ENCODE measurements around the gene CLDND2.

The CLDND2 gene

GRCh38 chr19:51341976-51342580 lies 26.7 kb downstream of the CLDND2 start, which contains the start of gene VSIG10L:
VSIG10L (minus strand) TSS chr19:51342139; CDS start chr19:51342124, 15 bp downstream.
- peak within 1 kb of the TSS; percentile 81 for H3K9ac ChIP-seq (ENCODE audit: insufficient read length, low read depth)
- no peak for TF ChIP-seq YY1 (IDR thresholded peaks at IDR 0.05; ENCODE audit: insufficient read depth, insufficient read length)
- no peak for TF ChIP-seq ZNF274 (IDR thresholded peaks at IDR 0.05; ENCODE audit: low read depth, low read length)
- no peak for TF ChIP-seq SUZ12 (IDR thresholded peaks at IDR 0.05; ENCODE audit: extremely low read depth, insufficient read depth, insufficient read length)
- H3K36me3 ChIP-seq (ENCODE audit: insufficient read depth, insufficient read length, low read length), result peaks cover 14% of the 10 kb centered on the region
- H3K9me3 ChIP-seq (ENCODE audit: insufficient read depth, low read length), result no peaks in the 10 kb centered on the region
- H3K4me1 ChIP-seq (ENCODE audit: insufficient read depth, insufficient read length), result peaks cover 10% of the 10 kb centered on the region
- no peak for DNase-seq (ENCODE audit: low read depth, low spot score)
- H3K4me3 ChIP-seq (ENCODE audit: insufficient read length, low read depth), result peak within 1 kb of the TSS; percentile 50
- H3K27me3 ChIP-seq (ENCODE audit: insufficient read depth, insufficient read length), result peaks cover 5% of the 10 kb centered on the region

- no peak for DNase-seq (ENCODE audit: low read depth, low spot score)
- H3K4me1 ChIP-seq (ENCODE audit: insufficient read depth, insufficient read length), result peaks cover 10% of the 10 kb centered on the region
- H3K4me3 ChIP-seq (ENCODE audit: insufficient read length, low read depth), result peak overlapping the region; percentile 50
- H3K27me3 ChIP-seq (ENCODE audit: insufficient read depth, insufficient read length), result peaks cover 5% of the 10 kb centered on the region
- peak overlapping the region; percentile 81 for H3K9ac ChIP-seq (ENCODE audit: insufficient read length, low read depth)
- H3K9me3 ChIP-seq (ENCODE audit: insufficient read depth, low read length), result no peaks in the 10 kb centered on the region
- H3K36me3 ChIP-seq (ENCODE audit: insufficient read depth, insufficient read length, low read length), result peaks cover 13% of the 10 kb centered on the region
- no peak for TF ChIP-seq SUZ12 (IDR thresholded peaks at IDR 0.05; ENCODE audit: extremely low read depth, insufficient read depth, insufficient read length)
- no peak for TF ChIP-seq ZNF274 (IDR thresholded peaks at IDR 0.05; ENCODE audit: low read depth, low read length)
These were observed 27.7 kb downstream of the CLDND2 start for GRCh38 chr19:51341066-51341465.

- peaks cover 8% of the 10 kb centered on the region for H3K36me3 ChIP-seq (ENCODE audit: insufficient read depth, insufficient read length, low read length)
- H3K4me3 ChIP-seq (ENCODE audit: insufficient read length, low read depth), result peak overlapping the region; percentile 61
- H3K9me3 ChIP-seq (ENCODE audit: insufficient read depth, low read length), result no peaks in the 10 kb centered on the region
- DNase-seq (ENCODE audit: low read depth, low spot score), result peak; percentile 92
- H3K4me1 ChIP-seq (ENCODE audit: insufficient read depth, insufficient read length), result peaks cover 10% of the 10 kb centered on the region
- peaks cover 5% of the 10 kb centered on the region for H3K27me3 ChIP-seq (ENCODE audit: insufficient read depth, insufficient read length)
- H3K9ac ChIP-seq (ENCODE audit: insufficient read length, low read depth), result peak overlapping the region; percentile 81
- no peak for TF ChIP-seq YY1 (IDR thresholded peaks at IDR 0.05; ENCODE audit: insufficient read depth, insufficient read length)
- TF ChIP-seq ZNF274 (IDR thresholded peaks at IDR 0.05; ENCODE audit: low read depth, low read length), result no peak
- no peak for TF ChIP-seq SUZ12 (IDR thresholded peaks at IDR 0.05; ENCODE audit: extremely low read depth, insufficient read depth, insufficient read length)
These were observed 28.8 kb downstream of the CLDND2 start for GRCh38 chr19:51339687-51340656.

GRCh38 chr19:51339313-51339686 lies 29.5 kb downstream of the CLDND2 start:
- TF ChIP-seq YY1 (IDR thresholded peaks at IDR 0.05; ENCODE audit: insufficient read depth, insufficient read length), result no peak
- TF ChIP-seq SUZ12 (IDR thresholded peaks at IDR 0.05; ENCODE audit: extremely low read depth, insufficient read depth, insufficient read length), result no peak
- Histone ChIP-seq H3K4me3 (ENCODE audit: insufficient read length, low read depth) (peak overlapping the region; percentile 61), H3K4me1 (ENCODE audit: insufficient read depth, insufficient read length) (peaks cover 10% of the 10 kb centered on the region), H3K27me3 (ENCODE audit: insufficient read depth, insufficient read length) (peaks cover 5% of the 10 kb centered on the region), H3K36me3 (ENCODE audit: insufficient read depth, insufficient read length, low read length) (peaks cover 3% of the 10 kb centered on the region), H3K9me3 (ENCODE audit: insufficient read depth, low read length) (no peaks in the 10 kb centered on the region), H3K9ac (ENCODE audit: insufficient read length, low read depth) (peak overlapping the region; percentile 87)
- DNase-seq (ENCODE audit: low read depth, low spot score), result peak; percentile 28

GRCh38 chr19:51338563-51339312 lies 30.1 kb downstream of the CLDND2 start:
- Histone ChIP-seq H3K4me1 (ENCODE audit: insufficient read depth, insufficient read length) (peaks cover 10% of the 10 kb centered on the region), H3K9ac (ENCODE audit: insufficient read length, low read depth) (peak overlapping the region; percentile 87), H3K9me3 (ENCODE audit: insufficient read depth, low read length) (no peaks in the 10 kb centered on the region), H3K36me3 (ENCODE audit: insufficient read depth, insufficient read length, low read length) (peaks cover 3% of the 10 kb centered on the region), H3K4me3 (ENCODE audit: insufficient read length, low read depth) (peak overlapping the region; percentile 61), H3K27me3 (ENCODE audit: insufficient read depth, insufficient read length) (peaks cover 5% of the 10 kb centered on the region)
- peak; percentile 52 for DNase-seq (ENCODE audit: low read depth, low spot score)
- TF ChIP-seq ZNF274 (IDR thresholded peaks at IDR 0.05; ENCODE audit: low read depth, low read length) (no peak), YY1 (IDR thresholded peaks at IDR 0.05; ENCODE audit: insufficient read depth, insufficient read length) (no peak), SUZ12 (IDR thresholded peaks at IDR 0.05; ENCODE audit: extremely low read depth, insufficient read depth, insufficient read length) (no peak)

- TF ChIP-seq ZNF274 (IDR thresholded peaks at IDR 0.05; ENCODE audit: low read depth, low read length) (no peak), SUZ12 (IDR thresholded peaks at IDR 0.05; ENCODE audit: extremely low read depth, insufficient read depth, insufficient read length) (no peak), YY1 (IDR thresholded peaks at IDR 0.05; ENCODE audit: insufficient read depth, insufficient read length) (no peak)
- no peak for DNase-seq (ENCODE audit: low read depth, low spot score)
- Histone ChIP-seq H3K9ac (ENCODE audit: insufficient read length, low read depth) (peak overlapping the region; percentile 87), H3K9me3 (ENCODE audit: insufficient read depth, low read length) (no peaks in the 10 kb centered on the region), H3K27me3 (ENCODE audit: insufficient read depth, insufficient read length) (peaks cover 5% of the 10 kb centered on the region), H3K4me1 (ENCODE audit: insufficient read depth, insufficient read length) (peaks cover 8% of the 10 kb centered on the region), H3K4me3 (ENCODE audit: insufficient read length, low read depth) (no peak overlapping the region), H3K36me3 (ENCODE audit: insufficient read depth, insufficient read length, low read length) (peaks cover 3% of the 10 kb centered on the region)
These were observed 30.8 kb downstream of the CLDND2 start for GRCh38 chr19:51337861-51338562.
